Keratinocyte (primary cell): ENCODE data around the gene COL4A6. TPM values are rescaled to one million over a fixed set of nuclear protein-coding genes. Genes with fewer than 3 reads are reported as not detected.

ENCODE experiments used
- DNase-seq: peaks from one replicate; pipeline ENCODE4 v3.0.0-alpha.2; 2011; ENCODE audit warnings: low read depth, missing footprints, low spot score
- FAIRE-seq: peaks from 2 replicates; lab custom pipeline; 2011; peaks lifted over from hg19 to GRCh38; lab: Jason Lieb, UNC
- H2AFZ ChIP-seq: 2 replicates; pipeline ENCODE4 v1.6.0; 2012; ENCODE audit warnings: low read length, control low read depth, inconsistent platforms; ENCODE audit not compliant: control insufficient read depth
- H3K27ac ChIP-seq: 2 replicates; pipeline ENCODE4 v1.5.1; 2011; ENCODE audit warnings: low read length; ENCODE audit not compliant: control insufficient read depth, insufficient read depth
- H3K27me3 ChIP-seq: 3 replicates; pipeline ENCODE4 v1.6.0; 2011; ENCODE audit warnings: low read length; ENCODE audit not compliant: control insufficient read depth, insufficient read depth; ENCODE audit errors: extremely low read depth
- H3K36me3 ChIP-seq, 2 experiments: 2 replicates in 1 of 2; 3 replicates in 1 of 2; pipeline ENCODE4 v1.5.1; 2011; ENCODE audit warnings: low read length in 2 of 2, mild to moderate bottlenecking in 1 of 2; ENCODE audit not compliant: control insufficient read depth in 2 of 2, insufficient read depth in 2 of 2; ENCODE audit errors: extremely low read depth in 1 of 2
- H3K4me1 ChIP-seq: 3 replicates; pipeline ENCODE4 v1.5.1; 2011; ENCODE audit warnings: low read length; ENCODE audit not compliant: control insufficient read depth, insufficient read depth; ENCODE audit errors: extremely low read depth
- H3K4me2 ChIP-seq: 3 replicates; pipeline ENCODE4 v1.6.0; 2011; ENCODE audit warnings: low read depth, low read length; ENCODE audit not compliant: control insufficient read depth, insufficient read depth; ENCODE audit errors: extremely low read depth
- H3K4me3 ChIP-seq, 3 experiments: fragments of 200-600 bp in 1 of 3; sonication (generic) in 1 of 3; 2 replicates in 2 of 3; 3 replicates in 1 of 3; pipeline ENCODE4 v1.5.1; 2011 to 2016; ENCODE audit warnings: low read length in 3 of 3, mild to moderate bottlenecking in 3 of 3, control low read depth in 2 of 3, inconsistent platforms in 1 of 3, low read depth in 1 of 3, mixed read lengths in 1 of 3, mixed run types in 1 of 3, moderate library complexity in 1 of 3; ENCODE audit not compliant: control insufficient read depth in 2 of 3, insufficient read depth in 2 of 3; ENCODE audit errors: extremely low read depth in 1 of 3
- H3K79me2 ChIP-seq: 2 replicates; pipeline ENCODE4 v1.6.0; 2012; ENCODE audit warnings: low read length; ENCODE audit not compliant: control insufficient read depth, insufficient read depth
- H3K9ac ChIP-seq: 3 replicates; pipeline ENCODE4 v1.6.0; 2011; ENCODE audit warnings: low read length; ENCODE audit not compliant: control insufficient read depth, insufficient read depth; ENCODE audit errors: extremely low read depth
- H3K9me1 ChIP-seq: 3 replicates; pipeline ENCODE4 v1.6.0; 2011; ENCODE audit warnings: low read length; ENCODE audit not compliant: control insufficient read depth, insufficient read depth; ENCODE audit errors: extremely low read depth
- H3K9me3 ChIP-seq: 2 replicates; pipeline ENCODE4 v1.5.1; 2012; ENCODE audit warnings: low read depth, low read length; ENCODE audit not compliant: control insufficient read depth
- H4K20me1 ChIP-seq: 3 replicates; pipeline ENCODE4 v1.6.0; 2011; ENCODE audit warnings: low read length; ENCODE audit not compliant: control insufficient read depth, insufficient read depth; ENCODE audit errors: extremely low read depth
- EZH2 ChIP-seq: IDR thresholded peaks from one replicate; pipeline ENCODE4 v1.6.1; 2012; ENCODE audit warnings: inconsistent platforms, mild to moderate bottlenecking, low read length, moderate library complexity
- dilution Hi-C: fragments of 300-500 bp; cut with MboI; formaldehyde crosslinking; loops from one replicate; pipeline ENCODE4 v1.7.0; 2020; ENCODE audit warnings: low sequenced_read_pairs; ENCODE audit not compliant: extremely low pct_ligation_motif_present
- polyA plus RNA-seq, 5 experiments: library from polyadenylated mRNA; depleted of rRNA in 3 of 5; stranded (reverse) in 3 of 5; stranded (forward) in 1 of 5; unstranded in 1 of 5; fragments of >200 nt; gene quantifications; 1 replicate in 1 of 5; 2 replicates in 3 of 5; 3 replicates in 1 of 5; pipeline versions ENCODE4 v1.2.1 to v1.2.3, GENCODE V29; 2011 to 2012; ENCODE audit warnings: missing spikeins in 2 of 5, low read depth in 1 of 5, low replicate concordance in 1 of 5
- TF ChIP-seq, protein P1 (sequence below), 3 experiments: IDR thresholded peaks in 1 of 3; conservative IDR thresholded peaks in 1 of 3; optimal IDR thresholded peaks in 1 of 3; 2 replicates in 2 of 3; 3 replicates in 1 of 3; pipeline versions ENCODE3 to v1.5.1; 2011; ENCODE audit warnings: low read length in 3 of 3, mild to moderate bottlenecking in 3 of 3, moderate library complexity in 2 of 3, control low read depth in 1 of 3, inconsistent platforms in 1 of 3; ENCODE audit not compliant: insufficient read depth in 2 of 3; ENCODE audit errors: extremely low read depth in 1 of 3

Gene COL4A6
- polyA plus RNA-seq, 1 donor (not counting 4 experiments of a cell fraction or from before 2014, with no cell fraction given), result 18.8 TPM

DNA sequence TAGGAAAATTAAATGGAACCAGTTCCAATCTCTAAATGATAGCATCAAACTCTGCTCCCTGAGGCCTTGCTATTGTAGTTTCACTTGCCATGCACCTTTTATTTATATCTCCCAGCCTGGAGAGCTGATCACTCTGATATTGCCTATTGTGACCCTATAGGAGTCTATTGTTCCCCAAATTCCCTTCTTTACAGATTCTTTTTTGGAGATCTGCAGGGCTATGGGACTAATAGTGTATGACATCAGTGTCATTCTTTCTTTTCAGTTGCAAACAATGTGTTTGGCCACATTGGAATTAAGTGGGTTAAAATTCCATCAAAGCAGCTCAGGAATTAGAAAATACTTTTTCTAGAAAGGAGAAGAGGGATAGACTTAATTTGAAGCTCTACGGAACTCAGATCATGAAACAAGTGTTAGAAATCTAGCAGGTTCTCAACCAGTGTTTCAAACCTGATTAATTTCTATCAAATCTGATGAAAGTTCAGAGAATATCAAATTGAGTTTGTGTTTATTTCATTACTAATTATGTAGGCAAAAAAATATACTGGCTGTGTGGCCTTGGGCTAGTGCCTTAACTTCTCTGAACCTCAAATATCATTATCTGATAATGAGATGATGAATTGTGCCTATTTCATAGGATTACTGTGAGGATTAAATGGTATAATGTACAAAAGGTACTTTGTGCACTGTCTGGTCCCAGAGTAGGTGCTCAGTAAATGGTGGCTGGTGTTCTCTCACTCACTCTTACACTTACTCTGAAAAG lies 71.4 kb downstream of the COL4A6 start:
- no peaks in the 10 kb centered on the region for H3K79me2 ChIP-seq
- H3K4me1 ChIP-seq, result peaks cover 6% of the 10 kb centered on the region
- DNase-seq, result no peak
- no peaks in the 10 kb centered on the region for H4K20me1 ChIP-seq
- no peak overlapping the region for H3K9ac ChIP-seq
- H2AFZ ChIP-seq, result no peak overlapping the region
- no peak for FAIRE-seq
- H3K4me2 ChIP-seq, result no peak overlapping the region
- H3K27ac ChIP-seq, result no peak overlapping the region
- no peaks in the 10 kb centered on the region for H3K36me3 ChIP-seq
- no peak overlapping the region for H3K4me3 ChIP-seq
- no peaks in the 10 kb centered on the region for H3K9me1 ChIP-seq
- no peaks in the 10 kb centered on the region for H3K27me3 ChIP-seq
- dilution Hi-C loops, result no loop called here
- no peaks in the 10 kb centered on the region for H3K9me3 ChIP-seq
- no peak for TF ChIP-seq EZH2
- TF ChIP-seq, protein P1, sequence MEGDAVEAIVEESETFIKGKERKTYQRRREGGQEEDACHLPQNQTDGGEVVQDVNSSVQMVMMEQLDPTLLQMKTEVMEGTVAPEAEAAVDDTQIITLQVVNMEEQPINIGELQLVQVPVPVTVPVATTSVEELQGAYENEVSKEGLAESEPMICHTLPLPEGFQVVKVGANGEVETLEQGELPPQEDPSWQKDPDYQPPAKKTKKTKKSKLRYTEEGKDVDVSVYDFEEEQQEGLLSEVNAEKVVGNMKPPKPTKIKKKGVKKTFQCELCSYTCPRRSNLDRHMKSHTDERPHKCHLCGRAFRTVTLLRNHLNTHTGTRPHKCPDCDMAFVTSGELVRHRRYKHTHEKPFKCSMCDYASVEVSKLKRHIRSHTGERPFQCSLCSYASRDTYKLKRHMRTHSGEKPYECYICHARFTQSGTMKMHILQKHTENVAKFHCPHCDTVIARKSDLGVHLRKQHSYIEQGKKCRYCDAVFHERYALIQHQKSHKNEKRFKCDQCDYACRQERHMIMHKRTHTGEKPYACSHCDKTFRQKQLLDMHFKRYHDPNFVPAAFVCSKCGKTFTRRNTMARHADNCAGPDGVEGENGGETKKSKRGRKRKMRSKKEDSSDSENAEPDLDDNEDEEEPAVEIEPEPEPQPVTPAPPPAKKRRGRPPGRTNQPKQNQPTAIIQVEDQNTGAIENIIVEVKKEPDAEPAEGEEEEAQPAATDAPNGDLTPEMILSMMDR (optimal IDR thresholded peaks at IDR 0.05 in 1 of 3, IDR thresholded peaks at IDR 0.05 in 1 of 3, conservative IDR thresholded peaks at IDR 0.05 in 1 of 3; ENCODE audit: extremely low read depth in 1 of 3, insufficient read depth in 2 of 3, low read length in 3 of 3), result no peak

DNA sequence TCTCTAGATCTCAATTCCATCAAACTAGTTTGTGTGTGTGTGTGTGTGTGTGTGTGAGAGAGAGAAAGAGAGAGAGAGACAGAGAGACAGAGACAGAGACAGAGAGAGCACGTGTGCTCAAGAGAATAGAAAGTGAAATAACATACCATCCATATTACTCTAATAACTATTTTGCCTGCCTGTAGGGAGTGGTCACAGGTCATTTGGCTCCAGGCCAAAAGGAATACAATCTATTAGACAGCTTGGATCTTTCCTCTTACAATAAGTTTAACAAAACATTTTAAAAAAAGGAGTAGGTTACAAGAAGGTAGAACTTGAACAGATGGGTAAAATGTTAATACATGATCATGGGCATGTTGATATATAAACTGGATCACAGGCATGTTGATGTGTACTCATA lies 76.2 kb downstream of the COL4A6 start:
- no peaks in the 10 kb centered on the region for H3K9me3 ChIP-seq
- no peak for TF ChIP-seq EZH2
- TF ChIP-seq, protein P1 (optimal IDR thresholded peaks at IDR 0.05 in 1 of 3, IDR thresholded peaks at IDR 0.05 in 1 of 3, conservative IDR thresholded peaks at IDR 0.05 in 1 of 3; ENCODE audit: extremely low read depth in 1 of 3, insufficient read depth in 2 of 3, low read length in 3 of 3), result no peak
- H3K4me3 ChIP-seq, result no peak overlapping the region
- peak overlapping the region; percentile 37 for H3K4me2 ChIP-seq
- dilution Hi-C loops, result no loop called here
- peaks cover 6% of the 10 kb centered on the region for H3K27me3 ChIP-seq
- no peak overlapping the region for H2AFZ ChIP-seq
- no peaks in the 10 kb centered on the region for H3K36me3 ChIP-seq
- DNase-seq, result no peak
- no peak overlapping the region for H3K27ac ChIP-seq
- FAIRE-seq, result no peak
- peaks cover 10% of the 10 kb centered on the region for H3K4me1 ChIP-seq
- H3K79me2 ChIP-seq, result no peaks in the 10 kb centered on the region
- H3K9ac ChIP-seq, result no peak overlapping the region
- no peaks in the 10 kb centered on the region for H3K9me1 ChIP-seq
- no peaks in the 10 kb centered on the region for H4K20me1 ChIP-seq
